HG03469 (cell line): ENCODE measurements around the gene TUBA1A.
"Not testable (repeated sequence)": the region's sequence is repeated elsewhere in the genome, so short reads cannot be mapped to it uniquely, and the experiment has no call there.

Experiments
- ATAC-seq: cut with Tn5 transposase; IDR thresholded peaks from one replicate; pipeline ENCODE4 v1.9.1; 2021; ENCODE audit warnings: mild to moderate bottlenecking, moderate library complexity, moderate number of reproducible peaks; ENCODE audit not compliant: unreplicated experiment

Gene TUBA1A

DNA sequence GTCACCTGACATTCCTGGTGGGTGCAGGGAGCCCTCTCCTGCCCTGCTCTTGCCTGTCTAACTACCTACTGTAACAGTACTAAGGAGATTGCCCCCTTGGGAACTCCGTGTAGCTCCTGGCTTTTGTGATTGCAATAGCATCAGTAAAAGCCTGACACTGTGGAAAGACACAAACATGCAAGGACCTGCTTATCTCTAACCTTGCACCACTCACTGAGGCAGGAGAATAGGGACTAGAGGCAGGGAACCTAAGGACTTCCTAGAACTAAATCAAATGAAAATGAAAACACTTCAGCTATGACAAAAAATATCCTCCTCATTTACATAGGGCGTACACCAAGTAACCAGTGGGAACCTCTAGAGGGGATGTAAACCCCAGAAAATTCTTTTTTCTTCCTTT is 28.5 kb downstream of the TUBA1A start:
- no peak for ATAC-seq

DNA sequence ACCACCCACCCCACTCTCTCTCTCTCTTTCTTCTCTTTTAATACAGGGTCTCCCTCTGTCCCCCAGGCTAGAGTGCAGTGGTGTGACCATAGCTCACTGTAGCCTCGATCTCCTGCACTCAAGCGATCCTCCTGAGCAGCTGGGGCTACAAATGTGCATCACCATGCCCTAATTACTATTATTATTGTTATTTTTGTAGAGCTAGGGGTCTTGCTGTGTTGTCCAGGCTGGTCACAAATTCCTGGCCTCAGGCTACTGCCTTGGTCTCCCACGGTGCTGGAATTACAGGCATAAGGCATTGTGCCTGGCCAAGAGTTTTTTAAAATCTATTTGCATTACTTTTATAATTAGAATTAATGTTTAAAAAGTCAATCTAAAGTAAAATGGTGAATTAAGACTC is 34.7 kb downstream of the TUBA1A start:
- no peak for ATAC-seq

DNA sequence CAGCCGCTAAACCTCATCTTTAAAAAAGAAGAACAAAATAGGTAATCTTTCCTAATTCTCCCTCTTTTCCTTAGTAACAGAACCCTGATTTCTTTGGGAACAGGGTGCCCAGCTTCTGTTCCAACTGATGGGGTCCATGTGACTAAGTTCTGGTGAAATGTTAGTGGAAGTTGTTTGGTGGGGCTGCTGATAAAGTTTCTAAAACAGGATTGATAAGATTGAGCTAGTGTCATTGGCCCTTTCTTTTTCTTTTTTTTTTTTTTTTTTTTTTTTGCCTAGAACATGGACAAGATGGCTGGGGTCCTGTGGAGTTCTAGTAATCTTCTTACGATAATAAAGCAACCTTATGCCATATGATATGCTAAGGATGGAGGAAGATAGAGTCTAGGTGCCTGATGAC is 41.5 kb downstream of the TUBA1A start:
- ATAC-seq: no peak

DNA sequence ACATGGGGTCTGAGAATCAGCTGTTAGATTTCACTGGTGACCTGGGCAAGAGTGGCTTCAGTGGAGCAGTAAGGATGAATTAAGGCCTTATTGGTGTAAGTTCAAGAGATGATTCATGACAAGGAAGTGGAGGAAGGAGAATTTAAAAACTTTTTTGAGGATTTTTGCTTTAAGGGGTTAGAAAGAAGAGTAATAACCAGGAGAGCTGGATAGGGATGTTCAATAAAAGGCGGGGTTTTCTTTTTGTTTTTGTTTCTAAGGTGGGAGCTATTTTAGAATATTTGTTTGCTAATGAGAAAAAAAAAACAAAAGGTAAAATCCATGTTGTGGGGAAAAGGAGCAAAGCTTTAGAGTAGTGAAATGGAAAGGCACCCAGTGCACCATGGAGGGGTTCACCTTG is 42.5 kb downstream of the TUBA1A start:
- no peak for ATAC-seq

DNA sequence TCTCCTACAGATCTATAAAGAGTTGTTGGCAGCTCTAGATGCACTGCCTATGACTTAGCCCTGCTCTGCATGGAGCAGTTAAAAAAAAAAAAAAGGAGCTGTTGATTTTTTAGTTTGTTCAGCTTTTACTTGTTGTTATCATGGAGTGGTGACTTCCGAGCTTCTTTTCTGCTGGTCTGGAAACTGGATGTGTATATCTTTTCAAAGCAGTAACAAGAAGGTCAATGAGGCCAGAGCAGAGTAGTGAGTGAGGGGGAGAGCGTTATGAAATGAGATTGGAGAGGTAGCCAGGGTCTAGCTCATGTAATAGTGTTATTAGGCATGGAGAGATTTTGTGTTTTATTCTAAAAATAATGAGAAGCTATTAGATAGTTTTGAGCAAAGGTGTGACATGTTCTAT is 44.5 kb downstream of the TUBA1A start:
- ATAC-seq: no peak

DNA sequence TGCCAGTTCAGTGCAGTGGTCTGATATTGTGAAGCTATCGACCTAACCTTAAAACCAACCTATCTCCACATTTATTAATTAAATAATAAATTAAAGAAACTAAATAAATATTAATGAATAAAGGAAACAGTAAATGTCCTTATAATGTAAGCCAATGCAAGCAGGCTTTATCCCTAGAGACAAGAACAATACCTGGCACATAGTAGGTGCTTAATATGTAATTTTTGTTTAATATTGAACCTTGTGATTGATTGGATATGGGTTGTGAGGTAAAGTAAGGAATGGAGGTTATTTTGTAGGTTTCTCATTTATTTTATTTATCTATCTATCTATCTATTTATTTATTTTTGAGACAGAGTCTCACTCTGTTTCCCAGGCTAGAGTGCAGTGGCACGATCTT is 49.9 kb downstream of the TUBA1A start:
- ATAC-seq: no peak

DNA sequence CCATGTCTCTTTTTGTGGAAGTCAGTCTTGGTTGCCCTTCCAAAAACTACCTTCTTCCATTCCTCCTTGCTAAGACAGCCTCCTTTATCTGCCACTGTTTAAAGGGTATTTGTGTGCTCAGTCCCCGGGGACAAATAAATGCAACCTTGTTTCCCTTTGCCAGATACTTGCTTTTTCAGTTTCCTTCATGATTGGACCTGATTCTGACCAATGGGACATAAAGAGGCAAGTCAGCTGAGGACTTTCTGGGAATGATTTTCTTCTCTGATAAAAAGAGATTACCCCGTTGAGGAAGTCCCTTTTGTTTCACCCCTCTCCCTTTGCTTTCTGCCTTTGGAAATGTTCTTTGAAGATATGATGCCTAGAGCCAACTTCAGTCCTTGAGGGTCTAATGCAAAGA is 50.3 kb downstream of the TUBA1A start:
- no peak for ATAC-seq

DNA sequence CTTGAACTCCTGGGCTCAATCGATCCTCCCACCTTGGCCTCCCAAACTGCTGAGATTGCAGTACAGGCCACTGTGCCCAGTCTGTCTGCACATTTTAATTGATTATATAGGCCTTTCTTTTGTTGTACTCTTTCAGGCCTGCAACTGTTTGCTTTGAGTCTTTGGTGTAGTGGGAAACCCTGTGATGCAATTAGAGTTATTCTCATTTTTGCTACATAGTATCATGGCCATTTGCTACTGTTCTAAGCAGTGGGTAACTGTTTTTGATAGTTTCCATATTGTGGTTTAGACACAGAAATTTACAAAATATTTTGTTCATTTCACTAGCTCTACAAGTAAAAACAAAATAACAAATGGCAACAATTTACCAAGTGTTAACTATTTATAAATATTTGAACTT is 51.4 kb downstream of the TUBA1A start:
- ATAC-seq: no peak

DNA sequence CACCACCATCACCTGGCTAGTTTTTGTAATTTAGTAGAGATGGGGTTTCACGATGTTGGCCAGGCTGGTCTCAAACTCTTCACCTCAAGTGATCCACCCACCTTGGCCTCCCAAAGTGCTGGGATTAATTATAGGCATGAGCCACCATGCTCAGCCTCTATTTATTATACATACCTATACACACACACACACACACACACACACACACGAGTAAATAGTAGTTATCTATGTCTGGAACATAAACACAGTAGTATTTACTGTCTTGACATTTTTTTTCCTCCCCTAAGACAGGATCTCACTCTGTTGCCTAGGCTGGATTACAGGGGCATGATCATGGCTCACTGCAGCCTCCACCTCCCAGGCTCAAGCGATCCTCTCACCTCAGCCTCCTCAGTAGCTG is 51.9 kb downstream of the TUBA1A start:
- not testable (repeated sequence) for ATAC-seq
